ENCODE results near the gene NEAT1. TPM values are rescaled to one million over a fixed set of nuclear protein-coding genes. Genes with fewer than 3 reads are reported as not detected.
A peak's percentile ranks its signal among the peaks of the same experiment; 100 is the strongest.

Gene NEAT1
- total and polyA plus RNA-seq, 9 of the 15 experiments (the other 6 are each of a cell fraction or from before 2014, with no cell fraction given): 20.1 to 389 (median 62.8) TPM

GRCh38 chr11:65491614-65492386 is 69.2 kb downstream of the NEAT1 start (continued):
- TF ChIP-seq ZNF592 (IDR thresholded peaks at IDR 0.05): peak; percentile 86
- 0 out of 2 replicates have a peak, but pooled peaks have one; percentile 40 for TF ChIP-seq NBN (IDR thresholded peaks at IDR 0.05; ENCODE audit: low read depth)
- no peak for TF ChIP-seq MBD2 (IDR thresholded peaks at IDR 0.05; ENCODE audit: borderline replicate concordance, low read depth)
- no peak for TF ChIP-seq NUFIP1 (IDR thresholded peaks at IDR 0.05; ENCODE audit: partially characterized antibody)
- TF ChIP-seq SMARCA4 (IDR thresholded peaks at IDR 0.05): peak; percentile 81
- TF ChIP-seq AFF4 (CRISPR knock-in tag; IDR thresholded peaks at IDR 0.05): peak; percentile 56; the same call in 1 of the 2 replicates
- peak; percentile 18; the same call in 1 of the 2 replicates for TF ChIP-seq ZNF316 (IDR thresholded peaks at IDR 0.05)
- TF ChIP-seq NR4A1 (CRISPR knock-in tag; IDR thresholded peaks at IDR 0.05): 0 out of 2 replicates have a peak, but pooled peaks have one; percentile 52
- peak; percentile 50; the same call in 1 of the 2 replicates for TF ChIP-seq NR4A1 (tag; IDR thresholded peaks at IDR 0.05)
- TF ChIP-seq JUNB (CRISPR knock-in tag; conservative IDR thresholded peaks at IDR 0.05): peak; percentile 56; the same call in 1 of the 2 replicates
- TF ChIP-seq TSHZ1 (CRISPR knock-in tag; IDR thresholded peaks at IDR 0.05): no peak
- TF ChIP-seq ZNF644 (tag; IDR thresholded peaks at IDR 0.05; ENCODE audit: low read depth): peak; percentile 58; the same call in 1 of the 2 replicates
- TF ChIP-seq TFAP4 (CRISPR knock-in tag; IDR thresholded peaks at IDR 0.05; ENCODE audit: borderline replicate concordance): peak; percentile 24; the same call in 1 of the 2 replicates
- peak; percentile 61; the same call in 1 of the 2 replicates for TF ChIP-seq CTBP1 (IDR thresholded peaks at IDR 0.05; ENCODE audit: borderline replicate concordance)

Data from K562 (cell line).